Measurements from ENCODE around the gene ADSS2. TPM values are rescaled to one million over a fixed set of nuclear protein-coding genes. Genes with fewer than 3 reads are reported as not detected.

The ADSS2 gene
- total and polyA plus RNA-seq, 7 donors: 23.8 to 42.0 (median 30.0) TPM

DNA sequence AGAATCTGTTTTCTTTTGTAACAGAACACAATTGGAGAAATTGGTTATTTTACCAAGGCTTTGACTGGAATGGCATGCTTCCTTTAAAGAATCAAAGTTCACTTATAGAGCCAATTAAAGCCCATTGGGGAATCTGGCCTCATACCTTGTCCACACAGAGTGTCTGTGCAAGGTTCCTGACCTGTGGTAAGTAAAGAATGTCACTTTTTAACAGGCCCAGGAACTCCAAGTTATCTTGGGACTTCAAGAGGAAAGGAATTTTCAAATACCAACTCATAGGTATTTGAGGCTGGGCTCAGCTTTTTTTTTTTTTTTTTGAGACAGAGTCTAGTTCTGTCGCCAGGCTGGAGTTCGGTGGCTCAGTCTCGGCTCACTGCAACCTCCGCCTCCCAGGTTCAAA is 7.1 kb upstream of the ADSS2 start:
- Histone ChIP-seq H3K4me1 (peaks cover 0 to 14% (median 6%) of the 10 kb centered on the region in 4 donors), H3K9me3 (no peaks in the 10 kb centered on the region), H3K27me3 (no peaks in the 10 kb centered on the region), H3K27ac (no peak overlapping the region), H3K36me3 (no peaks in the 10 kb centered on the region), H3K4me3 (no peak overlapping the region)
- intact Hi-C loops (cut with DNase I): loop anchor here (10.0 kb wide), 1 partner anchor 1204 kb away; the partner anchor contains the start of genes CEP170 and SDCCAG8
- TF ChIP-seq EP300 (IDR thresholded peaks at IDR 0.05) (no peak), POLR2AphosphoS5 (IDR thresholded peaks at IDR 0.05) (no peak), CTCF (IDR thresholded peaks at IDR 0.05) (no peak), POLR2A (IDR thresholded peaks at IDR 0.05) (no peak)
- DNase-seq: no peak
- WGBS, 2 donors: 97 to 98% methylated on average over 4 of the region's 4 CpGs

- peaks cover 0 to 15% (median 10%) of the 10 kb centered on the region in 4 donors for H3K4me1 ChIP-seq
- H3K36me3 ChIP-seq: no peaks in the 10 kb centered on the region
- H3K9me3 ChIP-seq: no peaks in the 10 kb centered on the region
- intact Hi-C loops (cut with DNase I): loop anchor here (10.0 kb wide), 1 partner anchor 1202 kb away; the partner anchor contains the start of genes CEP170 and SDCCAG8
- no peak for DNase-seq
- H3K27me3 ChIP-seq: no peaks in the 10 kb centered on the region
- no peak for TF ChIP-seq POLR2A (IDR thresholded peaks at IDR 0.05)
- TF ChIP-seq POLR2AphosphoS5 (IDR thresholded peaks at IDR 0.05): no peak
- TF ChIP-seq EP300 (IDR thresholded peaks at IDR 0.05): no peak
- no peak for TF ChIP-seq CTCF (IDR thresholded peaks at IDR 0.05)
- 95 to 97% methylated on average over 1 of the region's 1 CpG for WGBS, 2 donors
- no peak overlapping the region for H3K4me3 ChIP-seq
- no peak overlapping the region for H3K27ac ChIP-seq
These were observed 4.9 kb upstream of the ADSS2 start for GRCh38 chr1:244456586-244456985.

DNA sequence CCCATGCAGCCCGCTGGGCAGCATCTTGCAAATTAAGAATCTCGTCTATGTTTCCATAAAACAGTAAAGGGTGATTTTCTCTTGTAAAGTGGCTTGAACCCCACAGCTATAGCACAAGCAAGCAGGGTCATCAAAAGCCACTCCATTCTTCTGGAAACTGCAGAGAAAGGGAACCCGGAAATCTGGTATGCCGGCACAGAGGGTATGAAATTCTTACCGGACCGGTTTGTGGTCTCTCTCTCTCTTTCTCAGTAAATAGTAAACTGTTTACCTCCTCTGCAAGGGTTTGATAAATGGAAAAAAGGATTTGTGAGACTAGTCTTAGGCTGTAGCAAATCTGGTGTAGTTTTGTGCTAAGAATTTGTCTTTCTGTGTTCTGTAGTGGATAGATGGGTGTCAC is 2.7 kb upstream of the ADSS2 start:
- WGBS, 2 donors: 71 to 81% methylated on average over 6 of the region's 6 CpGs
- no peak overlapping the region for H3K4me3 ChIP-seq

DNA sequence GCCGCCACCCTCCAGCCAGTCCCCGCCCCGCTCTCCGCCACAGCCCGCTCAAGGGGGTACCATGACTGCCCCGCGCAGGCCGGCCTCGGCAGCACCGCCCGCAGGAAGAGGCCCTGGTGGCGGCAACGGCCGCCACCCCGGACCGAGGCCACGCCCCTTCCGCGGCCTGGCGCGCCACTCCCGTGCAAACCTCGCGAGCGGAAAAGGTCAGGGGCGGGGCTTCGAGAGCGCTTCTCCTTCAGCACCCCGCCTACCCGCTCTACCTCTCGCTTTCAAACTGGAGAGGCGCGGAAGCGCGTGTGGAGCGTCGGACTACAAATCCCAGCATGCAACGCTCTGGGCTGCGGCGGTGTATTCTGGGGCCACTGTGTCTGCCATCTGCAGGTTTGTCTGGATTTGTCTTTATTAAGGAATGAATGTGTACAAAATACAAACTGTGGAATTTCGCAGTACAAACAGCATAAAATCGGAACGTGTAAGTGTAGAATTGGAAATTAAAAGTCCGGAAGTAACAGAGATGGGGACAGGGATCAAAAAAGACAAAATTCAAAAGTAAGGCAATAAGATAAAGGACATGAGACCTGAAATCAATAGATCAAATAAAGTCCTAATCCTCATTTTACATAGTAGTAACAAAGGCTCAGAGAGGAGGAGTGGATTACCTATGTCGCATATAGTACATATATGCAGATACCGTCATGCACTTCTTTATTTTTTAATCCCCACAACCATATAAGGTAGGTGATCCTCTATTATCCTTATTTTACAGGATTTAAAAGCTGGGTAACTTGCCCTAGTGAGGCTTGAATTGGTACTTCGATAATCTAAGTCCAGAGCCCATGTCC is 464 bp upstream of the ADSS2 start:
- Histone ChIP-seq H3K9me3 (no peaks in the 10 kb centered on the region), H3K36me3 (no peaks in the 10 kb centered on the region), H3K4me3 (peak overlapping the region; percentile 76 to 94 (median 88)), H3K4me1 (peaks cover 0 to 40% (median 33%) of the 10 kb centered on the region in 4 donors), H3K27ac (peak overlapping the region; percentile 93 to 99 (median 97)), H3K27me3 (no peaks in the 10 kb centered on the region)
- TF ChIP-seq POLR2AphosphoS5 (IDR thresholded peaks at IDR 0.05): no peak
- no peak for TF ChIP-seq POLR2A (IDR thresholded peaks at IDR 0.05)
- TF ChIP-seq CTCF (IDR thresholded peaks at IDR 0.05): peak in 1 of 4 experiments; percentile 39
- no peak for TF ChIP-seq EP300 (IDR thresholded peaks at IDR 0.05)
- 5 to 7% methylated on average over 47 of the region's 47 CpGs for WGBS, 2 donors
- DNase-seq: peak; percentile 99
- intact Hi-C loops (cut with DNase I): loop anchor here (2.0 to 10.0 kb wide), 3 partner anchors 201 to 1197 kb away; partner anchors contain the start of genes CEP170, DESI2 and SDCCAG8

More for the DNA sequence above, 2.7 kb upstream of the ADSS2 start:
- TF ChIP-seq POLR2A (IDR thresholded peaks at IDR 0.05) (no peak), CTCF (IDR thresholded peaks at IDR 0.05) (no peak), POLR2AphosphoS5 (IDR thresholded peaks at IDR 0.05) (no peak), EP300 (IDR thresholded peaks at IDR 0.05) (no peak)
- H3K9me3 ChIP-seq: no peaks in the 10 kb centered on the region
- no peak for DNase-seq
- peaks cover 0 to 19% (median 17%) of the 10 kb centered on the region in 4 donors for H3K4me1 ChIP-seq
- no peak overlapping the region for H3K27ac ChIP-seq
- intact Hi-C loops (cut with DNase I): loop anchor here (5.0 to 10.0 kb wide), 2 partner anchors 518 to 1200 kb away; partner anchors contain the start of genes CEP170 and SDCCAG8
- no peaks in the 10 kb centered on the region for H3K36me3 ChIP-seq
- H3K27me3 ChIP-seq: no peaks in the 10 kb centered on the region
